ENCODE results near the gene WDR44. TPM values are rescaled to one million over a fixed set of nuclear protein-coding genes. Genes with fewer than 3 reads are reported as not detected.

Gene WDR44
- total RNA-seq, 1 donor from 2014 or later: 5.9 TPM

DNA sequence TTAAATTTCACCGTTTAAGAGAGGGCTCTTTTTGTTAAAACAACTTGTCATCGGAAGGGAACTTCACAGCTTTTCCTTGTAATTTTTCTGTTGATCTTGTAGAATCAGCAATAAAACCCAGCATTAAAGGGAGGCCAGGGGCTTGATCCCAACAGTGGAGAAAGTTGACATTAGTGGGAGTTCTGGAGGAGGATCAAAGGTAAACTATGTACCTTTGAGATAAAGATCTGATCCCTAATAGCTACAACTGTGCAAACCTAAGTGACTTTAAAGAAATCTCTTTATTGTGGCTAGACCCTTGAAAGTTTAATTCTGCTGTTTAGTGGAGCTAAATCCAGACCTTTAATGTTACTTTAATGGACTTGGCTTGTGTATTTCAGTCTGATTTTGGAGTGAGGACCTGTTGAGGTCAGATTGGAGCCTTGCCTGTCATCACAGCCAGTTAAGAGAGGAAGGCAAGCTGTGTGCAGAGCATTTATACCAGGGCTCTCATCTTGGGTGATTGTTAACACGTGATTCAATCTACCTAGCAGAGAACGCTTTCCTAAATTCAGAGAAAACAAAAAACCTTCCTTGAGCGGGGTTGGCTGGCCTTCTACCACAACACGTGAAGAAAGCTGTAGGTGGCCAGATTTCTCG lies 151.4 kb downstream of the WDR44 start:
- Histone ChIP-seq H3K4me1 (peaks cover 0 to 3% of the 10 kb centered on the region in 2 donors), H3K9me3 (no peaks in the 10 kb centered on the region), H3K27ac (peak overlapping the region; percentile 80 to 94), H3K36me3 (no peaks in the 10 kb centered on the region), H3K4me3 (peak overlapping the region; percentile 49 to 93), H3K27me3 (no peaks in the 10 kb centered on the region)
- intact Hi-C loops (cut with DNase I): loop anchor here (2.0 to 10.0 kb wide), 4 partner anchors 16 to 228 kb away; partner anchors contain the start of gene IL13RA1
- no peak for DNase-seq (ENCODE audit: low spot score in 2 of 2)
- TF ChIP-seq, protein P1, sequence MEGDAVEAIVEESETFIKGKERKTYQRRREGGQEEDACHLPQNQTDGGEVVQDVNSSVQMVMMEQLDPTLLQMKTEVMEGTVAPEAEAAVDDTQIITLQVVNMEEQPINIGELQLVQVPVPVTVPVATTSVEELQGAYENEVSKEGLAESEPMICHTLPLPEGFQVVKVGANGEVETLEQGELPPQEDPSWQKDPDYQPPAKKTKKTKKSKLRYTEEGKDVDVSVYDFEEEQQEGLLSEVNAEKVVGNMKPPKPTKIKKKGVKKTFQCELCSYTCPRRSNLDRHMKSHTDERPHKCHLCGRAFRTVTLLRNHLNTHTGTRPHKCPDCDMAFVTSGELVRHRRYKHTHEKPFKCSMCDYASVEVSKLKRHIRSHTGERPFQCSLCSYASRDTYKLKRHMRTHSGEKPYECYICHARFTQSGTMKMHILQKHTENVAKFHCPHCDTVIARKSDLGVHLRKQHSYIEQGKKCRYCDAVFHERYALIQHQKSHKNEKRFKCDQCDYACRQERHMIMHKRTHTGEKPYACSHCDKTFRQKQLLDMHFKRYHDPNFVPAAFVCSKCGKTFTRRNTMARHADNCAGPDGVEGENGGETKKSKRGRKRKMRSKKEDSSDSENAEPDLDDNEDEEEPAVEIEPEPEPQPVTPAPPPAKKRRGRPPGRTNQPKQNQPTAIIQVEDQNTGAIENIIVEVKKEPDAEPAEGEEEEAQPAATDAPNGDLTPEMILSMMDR (IDR thresholded peaks at IDR 0.05): no peak

DNA sequence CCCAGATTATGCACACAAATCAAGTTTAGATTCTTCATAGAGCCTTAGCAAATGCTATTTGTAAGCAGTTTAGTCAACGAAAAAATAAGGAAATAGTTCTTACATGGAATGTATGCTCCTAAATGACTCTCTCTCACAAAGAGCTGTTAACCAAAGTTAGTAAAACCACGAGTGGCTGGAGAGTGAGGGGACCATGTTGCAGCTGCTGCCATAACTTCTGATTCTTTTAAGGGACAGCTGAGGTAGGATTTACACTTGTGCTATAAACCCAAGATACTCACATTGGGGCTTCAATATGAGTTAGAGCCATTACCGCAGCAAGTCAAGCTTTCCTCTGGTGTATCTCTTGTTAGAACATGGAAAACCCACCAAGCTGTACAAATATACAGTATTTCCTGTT lies 152.4 kb downstream of the WDR44 start:
- DNase-seq (ENCODE audit: low spot score in 2 of 2): no peak
- intact Hi-C loops (cut with DNase I): loop anchor here (5.0 to 10.0 kb wide), 3 partner anchors 39 to 226 kb away; partner anchors contain the start of gene IL13RA1
- Histone ChIP-seq H3K27me3 (no peaks in the 10 kb centered on the region), H3K36me3 (no peaks in the 10 kb centered on the region), H3K27ac (peak overlapping the region in 1 of 2 donors; percentile 43), H3K4me1 (peaks cover 0 to 3% of the 10 kb centered on the region in 2 donors), H3K4me3 (no peak overlapping the region), H3K9me3 (no peaks in the 10 kb centered on the region)
- TF ChIP-seq, protein P1 (IDR thresholded peaks at IDR 0.05): no peak

DNA sequence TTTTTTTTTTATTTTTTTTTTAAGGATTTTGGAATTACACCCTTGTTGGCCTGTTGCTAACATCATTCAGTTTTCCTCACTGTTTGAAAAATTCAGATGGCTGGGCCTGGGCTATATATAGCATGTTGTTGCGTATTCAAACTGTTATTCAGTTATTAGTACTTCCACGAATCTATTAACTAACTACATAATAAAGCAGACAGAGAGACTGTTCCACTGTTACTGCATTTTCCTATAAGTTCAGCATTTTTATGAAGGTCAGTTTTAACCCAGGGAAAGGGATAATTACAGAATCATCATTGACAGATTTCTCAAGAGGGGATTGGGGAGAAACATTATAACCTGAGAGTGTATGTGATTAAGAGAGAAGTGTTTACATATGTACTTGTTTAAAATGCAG lies 152.8 kb downstream of the WDR44 start:
- no peak overlapping the region for H3K4me3 ChIP-seq
- H3K9me3 ChIP-seq: no peaks in the 10 kb centered on the region
- DNase-seq (ENCODE audit: low spot score in 2 of 2): no peak
- TF ChIP-seq, protein P1 (IDR thresholded peaks at IDR 0.05): no peak
- no peaks in the 10 kb centered on the region for H3K36me3 ChIP-seq
- intact Hi-C loops (cut with DNase I): loop anchor here (5.0 to 10.0 kb wide), 3 partner anchors 39 to 226 kb away; partner anchors contain the start of gene IL13RA1
- H3K27ac ChIP-seq: peak overlapping the region; percentile 41 to 43
- H3K4me1 ChIP-seq: peaks cover 0 to 3% of the 10 kb centered on the region in 2 donors
- no peaks in the 10 kb centered on the region for H3K27me3 ChIP-seq

DNA sequence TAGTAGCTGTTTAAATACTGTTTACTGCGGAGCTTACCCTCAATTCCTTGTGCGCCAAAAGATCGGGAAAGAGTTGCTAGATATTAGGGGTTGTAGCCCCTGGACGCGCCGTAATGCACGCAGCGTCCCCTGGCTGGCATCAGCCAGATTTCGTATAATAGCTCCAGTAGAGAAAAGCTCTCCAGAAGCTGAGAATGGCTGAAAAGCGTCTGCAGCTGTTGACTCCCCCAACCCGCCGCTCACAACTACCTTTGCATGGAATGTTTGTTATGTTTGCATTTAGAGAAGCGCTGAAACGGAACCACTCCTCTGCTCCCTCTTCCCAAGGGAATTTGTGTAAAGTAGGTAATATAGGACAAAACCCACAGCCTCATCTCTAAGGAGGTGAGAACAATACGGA lies 153.4 kb downstream of the WDR44 start:
- TF ChIP-seq, protein P1 (IDR thresholded peaks at IDR 0.05): peak in 1 of 3 experiments; percentile 29
- DNase-seq (ENCODE audit: low spot score in 2 of 2): no peak
- intact Hi-C loops (cut with DNase I): loop anchor here (5.0 to 10.0 kb wide), 3 partner anchors 38 to 226 kb away; partner anchors contain the start of gene IL13RA1
- Histone ChIP-seq H3K36me3 (no peaks in the 10 kb centered on the region), H3K27ac (peak overlapping the region in 1 of 2 donors; percentile 41), H3K9me3 (no peaks in the 10 kb centered on the region), H3K27me3 (no peaks in the 10 kb centered on the region), H3K4me1 (peaks cover 0 to 3% of the 10 kb centered on the region in 2 donors), H3K4me3 (no peak overlapping the region)

Other genes with a start within 250 kb of the WDR44 start
- gene KLHL13, start 229.3 kb upstream of the WDR44 start, total RNA-seq: 7.0 TPM
- 23.0 TPM for gene DOCK11, start 149.7 kb downstream of the WDR44 start, total RNA-seq

Measured in ascending aorta (tissue), 2 donors.